IPS DF 6.9 (cell line): Measurements from ENCODE around the gene MAP4K4.

Source experiments
- DNase-seq: peaks from one replicate; pipeline ENCODE4 v3.0.0-alpha.2; 2013; ENCODE audit warnings: low read depth, low spot score
- H3K27ac ChIP-seq: one replicate; pipeline ENCODE4 v1.5.1; 2013; ENCODE audit warnings: low read length, control low read depth
- H3K27me3 ChIP-seq: 2 replicates; pipeline ENCODE4 v1.6.1; 2013; ENCODE audit warnings: mild to moderate bottlenecking, low read length; ENCODE audit not compliant: control insufficient read depth, insufficient read depth
- H3K36me3 ChIP-seq: 2 replicates; pipeline ENCODE4 v1.6.1; 2013; ENCODE audit warnings: low read length; ENCODE audit not compliant: control insufficient read depth, insufficient read depth
- H3K4me1 ChIP-seq: 2 replicates; pipeline ENCODE4 v1.6.1; 2013; ENCODE audit warnings: low read length; ENCODE audit not compliant: control insufficient read depth, insufficient read depth
- H3K4me3 ChIP-seq: 2 replicates; pipeline ENCODE4 v1.5.1; 2013; ENCODE audit warnings: mild to moderate bottlenecking, low read length
- H3K9me3 ChIP-seq: 2 replicates; pipeline ENCODE4 v1.6.1; 2013; ENCODE audit warnings: low read length, inconsistent platforms; ENCODE audit not compliant: control insufficient read depth, insufficient read depth
- WGBS: extraction: QIAGEN DNeasy Blood & Tissue Kit; methylation state at CpG from one replicate; pipeline ENCODE4 v1.1.7; 2013; ENCODE audit warnings: mixed read lengths, missing lambda C conversion rate; ENCODE audit not compliant: insufficient read length, insufficient coverage; 5-methylcytosine and 5-hydroxymethylcytosine counted together

MAP4K4 gene

DNA sequence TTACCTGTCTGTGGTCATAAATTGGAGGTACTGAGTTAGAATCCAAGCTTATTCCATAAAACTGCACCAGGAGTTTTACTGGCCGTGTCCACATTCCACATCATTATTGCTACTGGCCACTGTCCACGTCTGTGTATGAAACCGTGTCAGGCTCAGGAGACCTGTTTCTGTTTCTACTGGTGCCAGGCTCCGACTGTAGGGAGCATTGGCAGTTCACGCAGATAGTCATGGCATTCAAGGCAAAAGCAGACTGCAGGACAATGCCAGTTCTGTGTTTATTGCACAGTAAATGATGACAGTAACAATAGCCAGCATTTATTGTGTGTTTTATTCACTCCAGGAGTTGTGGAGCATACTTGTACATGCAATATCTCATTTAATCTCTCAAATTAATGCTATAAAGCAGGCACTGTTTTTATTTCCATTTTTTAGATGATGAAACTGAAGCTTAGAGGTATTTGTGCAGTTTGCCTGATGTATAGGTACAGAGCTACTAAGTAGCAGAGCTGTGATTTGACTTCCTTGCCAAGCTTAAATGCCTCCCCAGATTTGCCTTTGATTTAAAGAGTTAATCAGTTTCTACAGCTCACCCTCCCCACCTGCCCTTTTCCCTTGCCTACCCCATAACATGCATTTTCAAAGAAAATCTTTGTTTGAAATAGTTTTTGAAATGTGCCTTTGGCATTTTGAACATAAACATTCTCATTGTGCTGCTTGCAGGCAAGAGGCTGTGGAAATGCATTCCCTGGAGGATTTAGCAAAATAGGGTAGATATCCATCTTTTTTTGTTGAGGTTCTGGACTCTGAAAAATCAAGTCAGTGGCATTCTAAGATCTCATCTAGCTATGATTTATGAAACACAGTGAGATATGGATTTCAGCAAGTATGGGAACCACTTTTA lies 55.5 kb downstream of the MAP4K4 start:
- no CpG with 5 or more reads among the region's 5 CpGs for WGBS
- no peak for DNase-seq
- Histone ChIP-seq H3K4me3 (no peak overlapping the region), H3K36me3 (no peaks in the 10 kb centered on the region), H3K27me3 (no peaks in the 10 kb centered on the region), H3K9me3 (no peaks in the 10 kb centered on the region), H3K4me1 (peaks cover 5% of the 10 kb centered on the region), H3K27ac (no peak overlapping the region)

GRCh38 chr2:101753720-101754490 lies 56.4 kb downstream of the MAP4K4 start:
- H3K27ac ChIP-seq, result no peak overlapping the region
- WGBS, result no CpG with 5 or more reads among the region's 5 CpGs

GRCh38 chr2:101754618-101755017 lies 57.1 kb downstream of the MAP4K4 start:
- no CpG with 5 or more reads among the region's 2 CpGs for WGBS
- Histone ChIP-seq H3K4me3 (no peak overlapping the region), H3K27me3 (no peaks in the 10 kb centered on the region), H3K9me3 (no peaks in the 10 kb centered on the region), H3K36me3 (no peaks in the 10 kb centered on the region), H3K4me1 (peaks cover 5% of the 10 kb centered on the region), H3K27ac (no peak overlapping the region)
- no peak for DNase-seq

More at GRCh38 chr2:101753720-101754490, 56.4 kb downstream of the MAP4K4 start:
- no peak for DNase-seq
- no peaks in the 10 kb centered on the region for H3K9me3 ChIP-seq
- H3K27me3 ChIP-seq, result no peaks in the 10 kb centered on the region
- no peaks in the 10 kb centered on the region for H3K36me3 ChIP-seq
- no peak overlapping the region for H3K4me3 ChIP-seq
- H3K4me1 ChIP-seq, result peaks cover 5% of the 10 kb centered on the region

DNA sequence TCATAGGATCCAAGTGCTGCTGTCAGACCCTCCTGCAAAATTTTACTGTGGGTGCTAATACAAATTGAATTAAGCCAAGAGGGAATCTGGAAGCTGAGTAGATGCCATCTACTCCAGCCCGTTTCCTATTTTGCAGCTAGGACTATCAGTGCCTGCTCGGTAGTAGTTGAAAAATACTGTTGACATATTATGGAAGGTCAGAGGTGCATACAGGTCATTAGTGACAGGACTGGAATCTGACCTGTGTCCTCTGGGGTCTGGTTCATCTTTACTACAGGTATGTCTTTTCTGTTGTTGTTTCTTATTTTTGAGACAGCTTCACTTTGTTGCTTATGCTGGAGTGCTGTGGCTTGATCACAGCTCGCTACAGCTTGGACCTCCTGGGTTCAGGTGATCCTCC lies 58.8 kb downstream of the MAP4K4 start:
- H3K4me3 ChIP-seq, result no peak overlapping the region
- no peaks in the 10 kb centered on the region for H3K9me3 ChIP-seq
- H3K4me1 ChIP-seq, result peaks cover 4% of the 10 kb centered on the region
- H3K36me3 ChIP-seq, result no peaks in the 10 kb centered on the region
- no CpG with 5 or more reads among the region's 3 CpGs for WGBS
- DNase-seq, result no peak
- no peak overlapping the region for H3K27ac ChIP-seq
- no peaks in the 10 kb centered on the region for H3K27me3 ChIP-seq

DNA sequence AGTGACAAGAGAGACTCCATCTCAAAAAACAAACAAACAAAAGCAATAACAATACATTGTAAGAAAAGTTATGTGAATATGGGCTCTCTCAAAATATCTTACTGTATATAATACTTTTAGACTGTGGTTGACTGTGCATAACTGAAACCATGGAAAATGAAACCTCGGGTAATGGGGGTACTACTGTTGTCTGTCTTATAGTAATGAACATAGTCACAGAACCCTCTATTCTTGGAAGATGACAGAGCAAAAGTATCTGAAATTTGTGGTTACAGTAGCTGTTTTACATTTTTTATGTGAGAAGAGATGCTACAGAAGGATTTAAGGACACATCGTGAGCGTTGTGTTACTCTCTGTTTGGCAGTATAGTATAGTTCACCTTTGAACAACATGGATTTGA lies 60.5 kb downstream of the MAP4K4 start:
- no peak overlapping the region for H3K4me3 ChIP-seq
- peaks cover 5% of the 10 kb centered on the region for H3K4me1 ChIP-seq
- H3K27ac ChIP-seq, result no peak overlapping the region
- no peaks in the 10 kb centered on the region for H3K27me3 ChIP-seq
- DNase-seq, result no peak
- no CpG with 5 or more reads among the region's 3 CpGs for WGBS
- H3K36me3 ChIP-seq, result no peaks in the 10 kb centered on the region
- H3K9me3 ChIP-seq, result no peaks in the 10 kb centered on the region

DNA sequence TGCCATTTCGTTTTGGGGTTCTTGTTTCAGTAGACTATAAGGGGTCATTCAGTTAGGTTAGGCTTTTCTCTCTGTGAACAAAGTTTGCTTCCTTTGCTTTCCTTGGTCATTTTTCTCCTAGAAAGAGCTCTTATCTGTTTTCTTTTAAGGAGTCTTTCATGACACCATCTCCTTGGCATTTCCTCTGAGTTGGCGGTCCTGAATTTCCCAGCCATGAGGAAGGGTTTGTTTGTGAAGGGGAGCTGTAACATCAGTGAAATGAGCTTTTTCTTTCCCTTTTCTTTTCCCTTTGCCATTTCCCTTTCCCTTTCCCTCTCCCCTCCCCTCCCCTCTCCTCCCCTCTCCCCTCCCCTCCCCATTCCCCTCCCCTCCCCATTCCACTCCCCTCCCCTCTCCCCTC lies 61.7 kb downstream of the MAP4K4 start:
- no CpG with 5 or more reads among the region's 2 CpGs for WGBS
- peaks cover 5% of the 10 kb centered on the region for H3K4me1 ChIP-seq

GRCh38 chr2:101762451-101763171 lies 65.1 kb downstream of the MAP4K4 start:
- no peak for DNase-seq
- no CpG with 5 or more reads among the region's 4 CpGs for WGBS
- H3K4me1 ChIP-seq, result peaks cover 6% of the 10 kb centered on the region; the same call in 1 of the 2 replicates
- no peaks in the 10 kb centered on the region for H3K27me3 ChIP-seq
- H3K36me3 ChIP-seq, result no peaks in the 10 kb centered on the region
- H3K9me3 ChIP-seq, result no peaks in the 10 kb centered on the region
- no peak overlapping the region for H3K27ac ChIP-seq
- H3K4me3 ChIP-seq, result no peak overlapping the region

More for the DNA sequence above, 61.7 kb downstream of the MAP4K4 start:
- Histone ChIP-seq H3K9me3 (no peaks in the 10 kb centered on the region), H3K36me3 (no peaks in the 10 kb centered on the region), H3K27ac (no peak overlapping the region), H3K27me3 (no peaks in the 10 kb centered on the region), H3K4me3 (no peak overlapping the region)
- no peak for DNase-seq

DNA sequence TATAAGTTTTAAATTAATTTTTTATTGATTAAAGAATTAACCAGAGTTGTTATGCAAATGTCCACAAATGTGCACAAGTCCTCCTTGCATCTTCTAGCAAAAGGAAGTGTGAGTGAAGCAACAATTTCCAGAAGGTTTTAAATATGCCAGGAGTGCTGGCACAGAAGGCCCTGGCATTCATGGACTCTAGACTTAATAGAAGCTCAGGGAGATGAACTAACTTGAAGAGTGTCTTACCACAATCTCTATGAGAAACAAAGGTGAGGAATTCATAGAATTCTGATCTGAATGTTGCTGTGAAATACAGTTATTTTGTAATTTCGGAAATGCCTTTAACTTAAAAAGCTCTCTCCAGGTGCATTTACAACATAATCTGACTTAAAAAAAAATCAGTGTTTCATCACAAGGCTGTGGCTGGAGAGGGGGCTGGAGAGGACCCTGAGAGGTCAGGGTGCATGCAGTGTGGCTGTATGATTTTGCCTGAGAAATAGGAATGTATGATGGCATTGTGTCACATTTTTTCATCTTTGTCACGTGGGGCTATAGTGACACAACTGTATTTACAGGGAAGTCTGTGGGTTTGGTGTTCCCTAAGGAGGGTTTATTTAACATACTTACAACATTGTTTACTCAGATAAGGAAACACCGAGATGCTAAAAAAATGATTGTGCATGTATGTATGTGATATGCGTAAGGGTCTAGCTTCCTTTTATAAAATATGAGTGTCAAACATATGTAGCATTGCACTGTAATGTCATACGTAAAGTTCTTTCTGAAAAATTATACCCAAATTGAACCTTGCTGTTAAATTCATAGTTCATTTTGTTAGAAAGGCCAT lies 66.2 kb downstream of the MAP4K4 start:
- Histone ChIP-seq H3K9me3 (no peaks in the 10 kb centered on the region), H3K27ac (no peak overlapping the region), H3K36me3 (no peaks in the 10 kb centered on the region), H3K4me1 (peaks cover 6% of the 10 kb centered on the region; the same call in 1 of the 2 replicates), H3K27me3 (no peaks in the 10 kb centered on the region), H3K4me3 (no peak overlapping the region)
- DNase-seq, result no peak
- no CpG with 5 or more reads among the region's 5 CpGs for WGBS

- peaks cover 6% of the 10 kb centered on the region; the same call in 1 of the 2 replicates for H3K4me1 ChIP-seq
- H3K4me3 ChIP-seq, result no peak overlapping the region
- DNase-seq, result no peak
- H3K9me3 ChIP-seq, result no peaks in the 10 kb centered on the region
- no peak overlapping the region for H3K27ac ChIP-seq
- no CpG with 5 or more reads among the region's 2 CpGs for WGBS
- no peaks in the 10 kb centered on the region for H3K36me3 ChIP-seq
- H3K27me3 ChIP-seq, result no peaks in the 10 kb centered on the region
Observed at GRCh38 chr2:101766337-101766736, 68.8 kb downstream of the MAP4K4 start.
